ENCODE results near the gene PRELID2.

DNA sequence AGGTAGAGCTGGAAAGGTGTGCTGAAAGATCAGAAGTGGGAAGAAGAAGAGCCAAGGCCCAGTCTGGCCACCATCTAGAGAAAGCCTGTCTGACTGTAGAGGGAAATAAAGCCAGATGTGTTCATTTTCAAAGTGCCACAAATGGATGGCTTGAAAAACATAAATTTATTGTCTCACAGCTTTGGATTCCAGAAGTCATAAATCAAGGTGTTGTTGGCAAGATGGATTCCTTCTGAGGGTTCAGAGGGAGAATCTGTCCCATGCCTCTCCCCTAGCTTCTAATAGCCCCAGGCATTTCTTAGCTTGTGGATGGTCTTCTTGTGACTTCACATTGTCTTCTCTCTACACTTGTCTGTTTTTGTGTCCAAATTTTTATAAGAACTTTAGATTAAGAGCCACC lies 6.2 kb upstream of the PRELID2 start:
- TF ChIP-seq GATA2 (IDR thresholded peaks at IDR 0.05; ENCODE audit: low read depth, low read length) = no peak
- TF ChIP-seq GATA3 (IDR thresholded peaks at IDR 0.05; ENCODE audit: low read depth, low read length) = no peak
